HepG2 (cell line): Measurements from ENCODE around the gene AUH.

Source experiments
- EZH2 ChIP-seq: conservative IDR thresholded peaks from 2 replicates; pipeline ENCODE4 v1.6.1; 2012; ENCODE audit warnings: mild to moderate bottlenecking, low read depth, low read length, moderate library complexity
- NR2C2 ChIP-seq: sonication (generic); formaldehyde crosslinking; IDR thresholded peaks from 2 replicates; pipeline ENCODE4 v1.4.0; 2020; ENCODE audit warnings: missing genetic modification reagents, mild to moderate bottlenecking, moderate library complexity, borderline replicate concordance
- ZBTB7A ChIP-seq: sonication (generic); formaldehyde crosslinking; IDR thresholded peaks from 2 replicates; pipeline ENCODE4 v1.8.0; 2022; ENCODE audit warnings: mild to moderate bottlenecking, missing genetic modification reagents
- ZNF331 ChIP-seq: sonication (generic); formaldehyde crosslinking; IDR thresholded peaks from 2 replicates; pipeline ENCODE4 v1.4.0; 2020; ENCODE audit warnings: missing genetic modification reagents
- ZNF451 ChIP-seq: sonication (generic); formaldehyde crosslinking; IDR thresholded peaks from 2 replicates; pipeline ENCODE4 v1.5.0; 2020; ENCODE audit warnings: mild to moderate bottlenecking, missing genetic modification reagents
- ZSCAN30 ChIP-seq: sonication (generic); formaldehyde crosslinking; IDR thresholded peaks from 2 replicates; pipeline ENCODE4 v1.5.0; 2020; ENCODE audit warnings: mild to moderate bottlenecking, missing genetic modification reagents

GRCh38 chr9:91231619-91232018 is 130.1 kb downstream of the AUH start:
- no peak for TF ChIP-seq ZNF331 (CRISPR knock-in tag)
- no peak for TF ChIP-seq EZH2
- no peak for TF ChIP-seq NR2C2 (CRISPR knock-in tag)
- TF ChIP-seq ZNF451 = no peak
- TF ChIP-seq ZBTB7A (CRISPR knock-in tag) = no peak
- no peak for TF ChIP-seq ZSCAN30 (CRISPR knock-in tag)
